Neural cell (in vitro differentiated cells): ENCODE results near the gene CUX1. TPM values are rescaled to one million over a fixed set of nuclear protein-coding genes. Genes with fewer than 3 reads are reported as not detected.

Experiments
- H2AFZ ChIP-seq: fragments of 200-600, 300-800 bp; sonication (generic), shearing (Covaris generic); 2 replicates; pipeline ENCODE4 v1.6.0; 2014; ENCODE audit warnings: low read depth, mild to moderate bottlenecking, antibody characterized with exemption, low read length, moderate library complexity
- H3F3A ChIP-seq: fragments of 200-600 bp; shearing (Covaris generic); 2 replicates; pipeline ENCODE4 v1.6.1; 2016; ENCODE audit warnings: mild to moderate bottlenecking, moderate library complexity, mixed read lengths, antibody characterized with exemption, low read length; ENCODE audit not compliant: insufficient read depth, poor library complexity, severe bottlenecking
- H3K27ac ChIP-seq: fragments of 200-600, 300-800 bp; sonication (generic), shearing (Covaris generic); 2 replicates; pipeline ENCODE4 v1.5.1; 2014; ENCODE audit warnings: mild to moderate bottlenecking, low read length, moderate library complexity
- H3K27me3 ChIP-seq: fragments of 300-800, 200-600 bp; sonication (generic), shearing (Covaris generic); 2 replicates; pipeline ENCODE4 v1.6.0; 2014; ENCODE audit warnings: mild to moderate bottlenecking, low read depth, low read length, moderate library complexity; ENCODE audit not compliant: insufficient read depth
- H3K36me3 ChIP-seq: fragments of 300-800, 200-600 bp; sonication (generic), shearing (Covaris generic); 2 replicates; pipeline ENCODE4 v1.5.1; 2014; ENCODE audit warnings: mild to moderate bottlenecking, antibody characterized with exemption, low read length, moderate library complexity; ENCODE audit not compliant: insufficient read depth
- H3K4me2 ChIP-seq: fragments of 300-800, 200-600 bp; sonication (generic), shearing (Covaris generic); 2 replicates; pipeline ENCODE4 v1.6.0; 2014; ENCODE audit warnings: mild to moderate bottlenecking, low read length
- H3K4me3 ChIP-seq: fragments of 300-800, 200-600 bp; sonication (generic), shearing (Covaris generic); 2 replicates; pipeline ENCODE4 v1.5.1; 2014; ENCODE audit warnings: mild to moderate bottlenecking, low read length, moderate library complexity
- H3K79me2 ChIP-seq: fragments of 200-600 bp; shearing (Covaris generic); replicated peaks from 2 replicates; pipeline ENCODE4 v1.6.0; 2014; ENCODE audit warnings: mild to moderate bottlenecking, low read length, moderate library complexity; ENCODE audit not compliant: insufficient read depth
- H3K9ac ChIP-seq: fragments of 300-800, 200-600 bp; sonication (generic), shearing (Covaris generic); 2 replicates; pipeline ENCODE4 v1.6.1; 2016; ENCODE audit warnings: mild to moderate bottlenecking, low read length, mixed read lengths
- H3K9me2 ChIP-seq: fragments of 200-600 bp; shearing (Covaris generic); 2 replicates; pipeline ENCODE4 v1.6.1; 2016; ENCODE audit warnings: mild to moderate bottlenecking, low read length, mixed read lengths; ENCODE audit not compliant: insufficient read depth
- H3K9me3 ChIP-seq: fragments of 200-600, 300-800 bp; sonication (generic), shearing (Covaris generic); 2 replicates; pipeline ENCODE4 v1.6.1; 2016; ENCODE audit warnings: mild to moderate bottlenecking, mixed run types, low read length, moderate library complexity, mixed read lengths
- H4K20me1 ChIP-seq: fragments of 200-600 bp; shearing (Covaris generic); 2 replicates; pipeline ENCODE4 v1.6.1; 2016; ENCODE audit warnings: mild to moderate bottlenecking, mixed run types; ENCODE audit not compliant: insufficient read depth
- EP300 ChIP-seq: fragments of 450-650 bp; conservative IDR thresholded peaks from 2 replicates; pipeline ENCODE4 v1.6.1; 2014; ENCODE audit warnings: antibody characterized with exemption, mild to moderate bottlenecking, moderate library complexity; ENCODE audit not compliant: poor library complexity, severe bottlenecking
- EZH2 ChIP-seq: fragments of 200-600, 300-800 bp; shearing (Covaris generic), sonication (generic); IDR thresholded peaks from 2 replicates; pipeline ENCODE4 v1.6.1; 2014; ENCODE audit warnings: antibody characterized with exemption, low read length, borderline replicate concordance, mild to moderate bottlenecking; ENCODE audit not compliant: insufficient read depth, poor library complexity, severe bottlenecking
- MXI1 ChIP-seq: fragments of 450-650 bp; conservative IDR thresholded peaks from 2 replicates; pipeline ENCODE4 v1.6.1; 2014; ENCODE audit warnings: antibody characterized with exemption, mild to moderate bottlenecking; ENCODE audit not compliant: poor library complexity, severe bottlenecking
- POLR2AphosphoS5 ChIP-seq: IDR thresholded peaks from 2 replicates; pipeline ENCODE4 v1.6.1; 2012
- RAD21 ChIP-seq: fragments of 450-650 bp; conservative IDR thresholded peaks from 2 replicates; pipeline ENCODE4 v1.6.1; 2014; ENCODE audit warnings: antibody characterized with exemption, mild to moderate bottlenecking, moderate library complexity
- SMC3 ChIP-seq: fragments of 450-650 bp; conservative IDR thresholded peaks from 2 replicates; pipeline ENCODE4 v1.6.1; 2014; ENCODE audit warnings: antibody characterized with exemption, mild to moderate bottlenecking, moderate library complexity; ENCODE audit not compliant: poor library complexity
- TAF1 ChIP-seq: IDR thresholded peaks from 2 replicates; pipeline ENCODE4 v1.6.1; 2012; ENCODE audit warnings: low read depth
- polyA plus RNA-seq: library from polyadenylated mRNA; depleted of rRNA; stranded (reverse); fragments of >200 nt; gene quantifications from 2 replicates; pipeline ENCODE4 v1.2.3, GENCODE V29; 2014
- TF ChIP-seq, protein P1 (sequence below): IDR thresholded peaks from 2 replicates; pipeline ENCODE4 v1.6.1; 2012; ENCODE audit warnings: borderline replicate concordance
- TF ChIP-seq, protein P2 (sequence below): fragments of 450-650 bp; IDR thresholded peaks from 2 replicates; pipeline ENCODE4 v1.5.1; 2014; ENCODE audit warnings: antibody characterized with exemption, mild to moderate bottlenecking, moderate library complexity; ENCODE audit not compliant: poor library complexity, severe bottlenecking

Gene CUX1
- polyA plus RNA-seq, 1 donor from 2014 or later: 26.6 TPM

DNA sequence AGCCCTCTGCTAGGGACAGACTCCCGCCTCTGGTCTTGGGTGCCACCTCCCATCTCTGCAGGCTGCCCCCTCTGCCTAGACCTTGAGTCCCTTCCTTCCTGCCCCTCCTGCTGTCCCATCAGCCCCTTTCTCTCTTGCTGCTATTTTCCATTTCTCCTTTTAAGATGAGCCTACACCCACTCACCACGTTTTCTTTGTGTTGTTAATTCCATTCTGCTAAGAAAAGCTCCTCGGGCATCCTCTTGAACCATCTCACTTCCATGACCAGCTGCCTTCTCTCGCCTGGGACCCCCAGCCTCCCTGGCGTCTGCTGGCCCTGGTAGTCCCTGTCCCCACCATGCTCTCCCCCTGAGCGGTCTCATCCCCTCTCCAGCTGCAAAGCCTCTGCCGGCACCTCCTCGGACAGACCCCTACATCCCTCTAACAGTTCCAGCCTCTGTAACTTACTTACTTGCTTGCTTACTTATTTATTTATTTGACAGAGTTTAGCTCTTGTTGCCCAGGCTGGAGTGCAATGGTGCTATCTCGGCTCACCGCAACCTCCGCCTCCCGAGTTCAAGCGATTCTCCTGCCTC is 373.4 kb downstream of the CUX1 start:
- no peak overlapping the region for H3K4me2 ChIP-seq
- no peaks in the 10 kb centered on the region for H3K79me2 ChIP-seq
- no peaks in the 10 kb centered on the region for H3K9me2 ChIP-seq

GRCh38 chr7:102191556-102192379 is 374.3 kb downstream of the CUX1 start:
- Histone ChIP-seq H3K4me3 (no peak overlapping the region), H3K9me2 (no peaks in the 10 kb centered on the region), H4K20me1 (no peaks in the 10 kb centered on the region), H2AFZ (no peak overlapping the region), H3K27me3 (no peaks in the 10 kb centered on the region), H3K36me3 (no peaks in the 10 kb centered on the region), H3K27ac (no peak overlapping the region), H3K9me3 (no peaks in the 10 kb centered on the region), H3F3A (no peaks in the 10 kb centered on the region), H3K9ac (no peak overlapping the region), H3K4me2 (no peak overlapping the region), H3K79me2 (no peaks in the 10 kb centered on the region)
- TF ChIP-seq, protein P1, sequence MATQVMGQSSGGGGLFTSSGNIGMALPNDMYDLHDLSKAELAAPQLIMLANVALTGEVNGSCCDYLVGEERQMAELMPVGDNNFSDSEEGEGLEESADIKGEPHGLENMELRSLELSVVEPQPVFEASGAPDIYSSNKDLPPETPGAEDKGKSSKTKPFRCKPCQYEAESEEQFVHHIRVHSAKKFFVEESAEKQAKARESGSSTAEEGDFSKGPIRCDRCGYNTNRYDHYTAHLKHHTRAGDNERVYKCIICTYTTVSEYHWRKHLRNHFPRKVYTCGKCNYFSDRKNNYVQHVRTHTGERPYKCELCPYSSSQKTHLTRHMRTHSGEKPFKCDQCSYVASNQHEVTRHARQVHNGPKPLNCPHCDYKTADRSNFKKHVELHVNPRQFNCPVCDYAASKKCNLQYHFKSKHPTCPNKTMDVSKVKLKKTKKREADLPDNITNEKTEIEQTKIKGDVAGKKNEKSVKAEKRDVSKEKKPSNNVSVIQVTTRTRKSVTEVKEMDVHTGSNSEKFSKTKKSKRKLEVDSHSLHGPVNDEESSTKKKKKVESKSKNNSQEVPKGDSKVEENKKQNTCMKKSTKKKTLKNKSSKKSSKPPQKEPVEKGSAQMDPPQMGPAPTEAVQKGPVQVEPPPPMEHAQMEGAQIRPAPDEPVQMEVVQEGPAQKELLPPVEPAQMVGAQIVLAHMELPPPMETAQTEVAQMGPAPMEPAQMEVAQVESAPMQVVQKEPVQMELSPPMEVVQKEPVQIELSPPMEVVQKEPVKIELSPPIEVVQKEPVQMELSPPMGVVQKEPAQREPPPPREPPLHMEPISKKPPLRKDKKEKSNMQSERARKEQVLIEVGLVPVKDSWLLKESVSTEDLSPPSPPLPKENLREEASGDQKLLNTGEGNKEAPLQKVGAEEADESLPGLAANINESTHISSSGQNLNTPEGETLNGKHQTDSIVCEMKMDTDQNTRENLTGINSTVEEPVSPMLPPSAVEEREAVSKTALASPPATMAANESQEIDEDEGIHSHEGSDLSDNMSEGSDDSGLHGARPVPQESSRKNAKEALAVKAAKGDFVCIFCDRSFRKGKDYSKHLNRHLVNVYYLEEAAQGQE: no peak
- TF ChIP-seq MXI1 (no peak), RAD21 (no peak), EP300 (no peak), POLR2AphosphoS5 (no peak), EZH2 (no peak), TAF1 (no peak)
- TF ChIP-seq, protein P2, sequence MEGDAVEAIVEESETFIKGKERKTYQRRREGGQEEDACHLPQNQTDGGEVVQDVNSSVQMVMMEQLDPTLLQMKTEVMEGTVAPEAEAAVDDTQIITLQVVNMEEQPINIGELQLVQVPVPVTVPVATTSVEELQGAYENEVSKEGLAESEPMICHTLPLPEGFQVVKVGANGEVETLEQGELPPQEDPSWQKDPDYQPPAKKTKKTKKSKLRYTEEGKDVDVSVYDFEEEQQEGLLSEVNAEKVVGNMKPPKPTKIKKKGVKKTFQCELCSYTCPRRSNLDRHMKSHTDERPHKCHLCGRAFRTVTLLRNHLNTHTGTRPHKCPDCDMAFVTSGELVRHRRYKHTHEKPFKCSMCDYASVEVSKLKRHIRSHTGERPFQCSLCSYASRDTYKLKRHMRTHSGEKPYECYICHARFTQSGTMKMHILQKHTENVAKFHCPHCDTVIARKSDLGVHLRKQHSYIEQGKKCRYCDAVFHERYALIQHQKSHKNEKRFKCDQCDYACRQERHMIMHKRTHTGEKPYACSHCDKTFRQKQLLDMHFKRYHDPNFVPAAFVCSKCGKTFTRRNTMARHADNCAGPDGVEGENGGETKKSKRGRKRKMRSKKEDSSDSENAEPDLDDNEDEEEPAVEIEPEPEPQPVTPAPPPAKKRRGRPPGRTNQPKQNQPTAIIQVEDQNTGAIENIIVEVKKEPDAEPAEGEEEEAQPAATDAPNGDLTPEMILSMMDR: no peak

More for the DNA sequence above, 373.4 kb downstream of the CUX1 start:
- H3K9ac ChIP-seq: no peak overlapping the region
- H3K27ac ChIP-seq: no peak overlapping the region
- no peaks in the 10 kb centered on the region for H4K20me1 ChIP-seq
- no peaks in the 10 kb centered on the region for H3F3A ChIP-seq
- no peak overlapping the region for H2AFZ ChIP-seq
- H3K27me3 ChIP-seq: no peaks in the 10 kb centered on the region
- H3K9me3 ChIP-seq: no peaks in the 10 kb centered on the region
- no peak overlapping the region for H3K4me3 ChIP-seq
- no peaks in the 10 kb centered on the region for H3K36me3 ChIP-seq
- TF ChIP-seq MXI1 (no peak), SMC3 (no peak), POLR2AphosphoS5 (no peak), RAD21 (no peak), EP300 (no peak), TAF1 (no peak), EZH2 (no peak)
- TF ChIP-seq, protein P2: no peak
- TF ChIP-seq, protein P1: no peak
